Activated T-helper 1 cell treated with anti-CD3 and anti-CD28 coated beads, Interleukin-12 subunit alpha, Interleukin-12 subunit beta, Interleukin-2, Interleukin-4 antibody, amounts not matched to agents 30 ng/mL and 10 ng/mL and 1 ng/mL, durations not matched to agents 14 hours and 24 hours and 36 hours (primary cell): ENCODE data around the gene FAAH. TPM values are rescaled to one million over a fixed set of nuclear protein-coding genes. Genes with fewer than 3 reads are reported as not detected.

Experiments
- DNase-seq: peaks from one replicate; pipeline ENCODE4 v3.0.0; 2021; ENCODE audit warnings: low spot score
- H3K27ac Mint-ChIP-seq: one replicate; pipeline ENCODE4 v1.8.0; 2021; ENCODE audit warnings: mild to moderate bottlenecking, mixed read lengths
- H3K27me3 Mint-ChIP-seq: one replicate; pipeline ENCODE4 v1.8.0; 2022; ENCODE audit warnings: mild to moderate bottlenecking, moderate library complexity, mixed read lengths; ENCODE audit not compliant: insufficient read depth
- H3K36me3 Mint-ChIP-seq: one replicate; pipeline ENCODE4 v1.8.0; 2021; ENCODE audit warnings: low read depth, mixed read lengths
- H3K4me1 Mint-ChIP-seq: one replicate; pipeline ENCODE4 v1.8.0; 2021; ENCODE audit warnings: low read depth, mixed read lengths
- H3K4me3 Mint-ChIP-seq: one replicate; pipeline ENCODE4 v1.8.0; 2021; ENCODE audit warnings: mild to moderate bottlenecking, moderate library complexity, mixed read lengths
- H3K9me3 Mint-ChIP-seq: one replicate; pipeline ENCODE4 v1.8.0; 2021; ENCODE audit warnings: mixed read lengths
- intact Hi-C: fragments of 100-400 bp; cut with micrococcal nuclease; formaldehyde crosslinking; loops from one replicate; pipeline ENCODE4 v1.15.1; 2024
- total RNA-seq: library from RNA; stranded (reverse); gene quantifications from 2 replicates; pipeline ENCODE4 v1.2.3, GENCODE V29; 2022

FAAH gene
- total RNA-seq, 1 donor from 2014 or later = 5.0 TPM

DNA sequence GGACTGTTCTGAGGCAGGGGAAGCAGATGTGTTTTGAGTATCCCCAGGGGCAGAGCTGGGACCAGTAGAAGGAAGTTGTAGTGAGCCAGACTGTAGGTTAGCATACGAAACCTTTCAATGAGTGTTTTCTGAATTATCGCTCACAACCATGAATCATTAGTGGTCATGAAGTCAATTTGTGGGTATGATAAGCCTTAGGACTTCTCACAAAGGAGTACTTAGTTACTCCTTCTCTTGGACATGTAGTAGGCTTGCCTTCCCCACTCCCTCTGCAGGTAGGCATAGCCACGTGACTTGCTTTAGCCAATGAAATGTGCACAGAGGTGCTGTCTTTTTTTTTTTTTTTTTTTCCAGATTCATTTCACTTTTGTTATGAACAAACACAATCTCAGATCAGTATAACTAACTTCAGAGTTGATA lies 23.9 kb upstream of the FAAH start:
- H3K27ac Mint-ChIP-seq = no peak overlapping the region

GRCh38 chr1:46372431-46372830 lies 21.7 kb upstream of the FAAH start:
- intact Hi-C loops = no loop called here
- Mint-ChIP-seq H3K36me3 (peaks cover 12% of the 10 kb centered on the region), H3K4me1 (peaks cover 9% of the 10 kb centered on the region), H3K4me3 (no peak overlapping the region), H3K9me3 (no peaks in the 10 kb centered on the region), H3K27me3 (no peaks in the 10 kb centered on the region), H3K27ac (peak overlapping the region; percentile 57)
- no peak for DNase-seq

More for the DNA sequence above, 23.9 kb upstream of the FAAH start:
- H3K36me3 Mint-ChIP-seq = peaks cover 12% of the 10 kb centered on the region
- no peaks in the 10 kb centered on the region for H3K9me3 Mint-ChIP-seq
- H3K4me3 Mint-ChIP-seq = no peak overlapping the region
- H3K4me1 Mint-ChIP-seq = peaks cover 9% of the 10 kb centered on the region
- intact Hi-C loops = no loop called here
- DNase-seq = no peak
- no peaks in the 10 kb centered on the region for H3K27me3 Mint-ChIP-seq

GRCh38 chr1:46379996-46380395 lies 14.1 kb upstream of the FAAH start:
- Mint-ChIP-seq H3K36me3 (no peaks in the 10 kb centered on the region), H3K27me3 (no peaks in the 10 kb centered on the region), H3K4me3 (no peak overlapping the region), H3K27ac (no peak overlapping the region), H3K4me1 (no peaks in the 10 kb centered on the region), H3K9me3 (peaks cover 7% of the 10 kb centered on the region)
- intact Hi-C loops = no loop called here
- DNase-seq = no peak

GRCh38 chr1:46380508-46380907 lies 13.6 kb upstream of the FAAH start:
- no peak overlapping the region for H3K4me3 Mint-ChIP-seq
- H3K27me3 Mint-ChIP-seq = no peaks in the 10 kb centered on the region
- no peaks in the 10 kb centered on the region for H3K36me3 Mint-ChIP-seq
- no peak overlapping the region for H3K27ac Mint-ChIP-seq
- H3K4me1 Mint-ChIP-seq = no peaks in the 10 kb centered on the region
- DNase-seq = no peak
- H3K9me3 Mint-ChIP-seq = peaks cover 7% of the 10 kb centered on the region
- intact Hi-C loops = no loop called here

GRCh38 chr1:46393510-46393909 lies 607 bp upstream of the FAAH start:
- H3K27ac Mint-ChIP-seq = no peak overlapping the region

DNA sequence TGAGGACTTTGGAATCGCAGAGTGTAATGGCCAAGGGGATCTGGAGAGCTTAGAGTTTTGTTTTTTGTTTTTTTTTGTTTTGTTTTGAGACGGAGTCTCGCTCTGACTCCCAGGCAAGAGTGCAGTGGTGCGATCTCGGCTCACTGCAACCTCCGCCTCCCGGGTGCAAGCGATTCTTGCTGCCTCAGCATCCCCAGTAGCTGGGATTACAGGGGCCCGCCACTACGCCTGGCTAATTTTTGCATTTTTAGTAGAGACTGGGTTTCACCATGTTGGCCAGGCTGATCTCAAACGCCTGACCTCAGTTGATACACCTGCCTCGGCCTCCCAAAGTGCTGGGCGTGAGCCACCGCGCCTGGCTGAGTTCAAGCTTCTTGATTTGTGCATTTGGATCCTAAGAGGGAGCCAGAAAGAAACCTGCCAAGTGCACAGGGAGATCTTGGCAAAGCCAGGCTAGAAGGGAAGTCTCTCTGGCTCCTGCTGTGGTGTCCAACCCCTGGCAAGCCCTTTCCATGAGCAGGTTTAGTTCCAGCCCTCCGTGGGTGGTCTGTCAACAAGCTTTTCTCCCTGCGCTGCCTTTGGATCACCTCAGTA lies 852 bp downstream of the FAAH start:
- intact Hi-C loops = no loop called here
- no peak overlapping the region for H3K27ac Mint-ChIP-seq

More at GRCh38 chr1:46393510-46393909, 607 bp upstream of the FAAH start:
- peaks cover 6% of the 10 kb centered on the region for H3K9me3 Mint-ChIP-seq
- peak overlapping the region; percentile 50 for H3K4me3 Mint-ChIP-seq
- intact Hi-C loops = no loop called here
- H3K27me3 Mint-ChIP-seq = peaks cover 24% of the 10 kb centered on the region
- H3K4me1 Mint-ChIP-seq = no peaks in the 10 kb centered on the region
- peaks cover 3% of the 10 kb centered on the region for H3K36me3 Mint-ChIP-seq
- no peak for DNase-seq

DNA sequence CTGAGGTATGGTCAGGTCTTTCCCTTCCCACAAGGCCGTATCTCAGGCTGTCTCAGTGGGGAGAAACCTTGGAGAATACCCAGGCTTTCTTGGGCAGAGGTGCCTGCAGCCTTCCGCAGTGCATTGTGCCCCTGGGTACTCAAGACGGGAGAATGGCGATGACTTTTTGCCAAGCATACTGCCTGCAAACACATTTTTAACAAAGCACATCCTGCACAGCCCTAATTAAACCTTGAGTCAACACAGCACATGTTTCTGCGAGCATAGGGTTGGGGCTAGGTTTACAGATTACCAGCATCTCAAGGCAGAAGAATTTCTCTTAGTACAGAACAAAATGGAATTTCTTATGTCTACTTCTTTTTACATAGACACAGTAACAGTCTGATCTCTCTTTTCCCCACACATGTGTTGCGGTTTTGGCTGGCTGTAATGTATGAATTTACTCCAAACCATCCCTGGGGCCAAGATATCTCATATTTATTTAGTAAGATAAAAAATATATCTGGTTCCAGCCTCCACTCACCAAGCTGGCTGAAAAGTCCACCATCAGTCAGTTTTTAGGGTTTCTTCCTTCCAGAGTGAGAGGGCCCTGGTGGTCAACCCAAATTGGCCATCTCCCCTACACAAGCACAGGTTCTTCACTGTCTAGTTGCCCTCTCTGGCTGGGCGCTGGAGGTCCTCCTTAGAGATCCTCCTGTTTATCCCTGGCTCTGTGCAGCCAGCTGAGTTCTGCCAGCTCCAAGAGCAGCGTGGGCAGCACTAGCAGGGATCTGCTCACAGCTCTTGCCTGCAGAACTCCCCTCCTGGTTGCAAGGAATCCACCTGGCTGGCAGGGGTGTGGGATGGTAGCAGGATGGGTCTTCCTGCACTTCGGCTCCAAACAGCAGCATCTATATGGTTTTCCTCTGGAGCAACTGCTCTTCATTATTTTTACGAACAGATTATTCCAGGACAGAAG lies 2.6 kb downstream of the FAAH start:
- H3K36me3 Mint-ChIP-seq = peaks cover 3% of the 10 kb centered on the region
- H3K4me3 Mint-ChIP-seq = no peak overlapping the region
- no peak overlapping the region for H3K27ac Mint-ChIP-seq
- no peaks in the 10 kb centered on the region for H3K4me1 Mint-ChIP-seq
- H3K27me3 Mint-ChIP-seq = peaks cover 26% of the 10 kb centered on the region
- intact Hi-C loops = no loop called here
- H3K9me3 Mint-ChIP-seq = peaks cover 6% of the 10 kb centered on the region
- no peak for DNase-seq

More for the DNA sequence above, 852 bp downstream of the FAAH start:
- H3K4me3 Mint-ChIP-seq = no peak overlapping the region
- no peak for DNase-seq
- no peaks in the 10 kb centered on the region for H3K4me1 Mint-ChIP-seq
- H3K27me3 Mint-ChIP-seq = peaks cover 24% of the 10 kb centered on the region
- H3K9me3 Mint-ChIP-seq = peaks cover 6% of the 10 kb centered on the region
- peaks cover 3% of the 10 kb centered on the region for H3K36me3 Mint-ChIP-seq

GRCh38 chr1:46399307-46399706 lies 5.2 kb downstream of the FAAH start:
- peaks cover 9% of the 10 kb centered on the region for H3K27me3 Mint-ChIP-seq
- intact Hi-C loops = no loop called here
- H3K9me3 Mint-ChIP-seq = no peaks in the 10 kb centered on the region
- no peaks in the 10 kb centered on the region for H3K4me1 Mint-ChIP-seq
- H3K27ac Mint-ChIP-seq = no peak overlapping the region
- no peaks in the 10 kb centered on the region for H3K36me3 Mint-ChIP-seq
- no peak for DNase-seq
- H3K4me3 Mint-ChIP-seq = no peak overlapping the region

DNA sequence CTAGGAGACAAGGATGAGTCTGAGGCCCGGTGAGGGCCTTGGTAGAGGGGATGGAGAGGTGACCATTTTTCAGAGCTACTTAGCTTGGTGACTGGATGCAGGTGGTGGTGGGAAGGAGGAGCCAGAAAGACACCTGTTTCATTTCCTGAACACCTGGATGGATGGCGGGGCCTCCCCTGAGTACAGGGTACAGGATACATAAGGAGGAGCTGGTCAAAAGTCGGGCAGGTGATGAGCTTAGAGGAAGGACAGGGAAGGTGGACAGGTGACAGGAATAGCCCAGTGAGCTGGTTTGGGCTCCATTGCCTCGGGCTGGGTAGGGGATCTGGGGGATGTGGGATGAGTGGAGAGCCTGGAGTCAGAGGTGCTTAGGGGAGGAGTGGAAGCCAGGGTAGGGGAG lies 6.3 kb downstream of the FAAH start:
- Mint-ChIP-seq H3K36me3 (no peaks in the 10 kb centered on the region), H3K27ac (no peak overlapping the region), H3K4me1 (no peaks in the 10 kb centered on the region), H3K27me3 (peaks cover 2% of the 10 kb centered on the region), H3K9me3 (no peaks in the 10 kb centered on the region), H3K4me3 (no peak overlapping the region)
- intact Hi-C loops = no loop called here
- no peak for DNase-seq

DNA sequence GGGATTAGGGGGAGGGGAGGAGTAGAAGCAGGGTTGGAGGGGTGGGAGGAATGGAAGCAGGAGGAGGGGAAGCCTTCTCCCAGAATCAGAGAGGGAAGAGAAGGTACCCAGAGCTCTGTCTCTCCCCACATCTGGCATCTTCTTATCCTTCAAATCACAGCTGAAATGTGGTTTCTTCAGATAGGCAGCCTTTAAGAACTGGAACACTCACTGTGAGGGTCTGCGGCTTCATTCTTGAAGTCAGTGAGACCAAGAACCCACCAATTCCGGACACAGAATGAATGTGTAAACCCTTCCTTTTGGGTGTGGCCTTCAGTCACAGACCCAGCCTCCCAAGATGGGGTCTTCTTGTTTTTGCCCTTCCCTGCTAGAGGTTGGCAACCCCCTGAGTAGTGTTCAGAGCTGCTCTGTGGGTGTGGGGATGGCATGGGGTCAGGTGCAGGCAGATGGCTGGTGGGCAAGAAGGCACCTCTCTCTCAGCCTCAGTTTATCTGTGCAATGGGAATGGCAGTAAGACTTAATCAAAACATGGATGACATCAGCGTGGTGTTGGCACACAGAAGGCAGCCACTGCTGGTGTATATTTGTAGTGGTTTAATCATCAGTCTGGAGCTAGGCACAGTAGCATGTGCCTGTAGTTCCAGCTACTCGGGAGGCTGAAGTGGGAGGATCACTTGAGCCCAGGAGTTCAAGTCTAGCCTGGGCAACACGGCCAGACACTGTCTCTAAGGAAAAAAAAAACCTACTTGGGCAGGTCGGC lies 7.2 kb downstream of the FAAH start:
- no peak for DNase-seq
- H3K4me3 Mint-ChIP-seq = no peak overlapping the region
- peaks cover 2% of the 10 kb centered on the region for H3K27me3 Mint-ChIP-seq
- H3K36me3 Mint-ChIP-seq = no peaks in the 10 kb centered on the region
- no peaks in the 10 kb centered on the region for H3K9me3 Mint-ChIP-seq
- no peaks in the 10 kb centered on the region for H3K4me1 Mint-ChIP-seq
- intact Hi-C loops = no loop called here
- H3K27ac Mint-ChIP-seq = no peak overlapping the region

GRCh38 chr1:46401964-46402626 lies 8.0 kb downstream of the FAAH start:
- Mint-ChIP-seq H3K9me3 (no peaks in the 10 kb centered on the region), H3K4me3 (no peak overlapping the region), H3K27me3 (peaks cover 2% of the 10 kb centered on the region), H3K36me3 (no peaks in the 10 kb centered on the region), H3K4me1 (no peaks in the 10 kb centered on the region), H3K27ac (no peak overlapping the region)
- intact Hi-C loops = no loop called here
- DNase-seq = no peak

GRCh38 chr1:46403916-46404315 lies 9.8 kb downstream of the FAAH start:
- no peaks in the 10 kb centered on the region for H3K9me3 Mint-ChIP-seq
- DNase-seq = no peak
- no peak overlapping the region for H3K27ac Mint-ChIP-seq
- intact Hi-C loops = no loop called here
- H3K27me3 Mint-ChIP-seq = peaks cover 2% of the 10 kb centered on the region
- H3K4me1 Mint-ChIP-seq = no peaks in the 10 kb centered on the region
- H3K36me3 Mint-ChIP-seq = no peaks in the 10 kb centered on the region
- H3K4me3 Mint-ChIP-seq = no peak overlapping the region
